Activated CD4-positive, alpha-beta T cell treated with anti-CD3 and anti-CD28 coated beads, Interleukin-2, amount 10 ng/mL, durations not matched to agents 7 days and 5 days (primary cell): ENCODE results near the gene FXYD1. TPM values are rescaled to one million over a fixed set of nuclear protein-coding genes. Genes with fewer than 3 reads are reported as not detected.

ENCODE experiments used
- CTCF ChIA-PET: fragments of 350-600 bp; sonication (Branson Sonifier 250); formaldehyde crosslinking; loops from one replicate; lab custom pipeline; 2021; ENCODE audit warnings: antibody characterized with exemption; lab: Charles Lee
- POLR2A ChIA-PET: fragments of 350-600 bp; sonication (Branson Sonifier 250); formaldehyde crosslinking; loops from one replicate; lab custom pipeline; 2021; ENCODE audit warnings: antibody characterized with exemption; lab: Charles Lee
- DNase-seq: peaks from one replicate; pipeline ENCODE4 v3.0.0-alpha.2; 2020
- H3K27ac Mint-ChIP-seq: one replicate; pipeline ENCODE4 v1.8.0; 2021; ENCODE audit warnings: mild to moderate bottlenecking, moderate library complexity, mixed read lengths
- H3K27me3 Mint-ChIP-seq: one replicate; pipeline ENCODE4 v1.8.0; 2021; ENCODE audit warnings: mixed read lengths
- H3K36me3 Mint-ChIP-seq: one replicate; pipeline ENCODE4 v1.8.0; 2021; ENCODE audit warnings: low read depth, mixed read lengths
- H3K4me1 Mint-ChIP-seq: one replicate; pipeline ENCODE4 v1.8.0; 2021; ENCODE audit warnings: mixed read lengths
- H3K4me3 Mint-ChIP-seq: one replicate; pipeline ENCODE4 v1.8.0; 2021; ENCODE audit warnings: mild to moderate bottlenecking, moderate library complexity, mixed read lengths
- H3K9me3 Mint-ChIP-seq: one replicate; pipeline ENCODE4 v1.8.0; 2021; ENCODE audit warnings: mixed read lengths
- total RNA-seq, 2 experiments: library from RNA; stranded (reverse); gene quantifications; one replicate each; pipeline ENCODE4 v1.2.3, GENCODE V29; 2021

FXYD1 gene
- total RNA-seq, 2 experiments from 2014 or later: 1.0 to 1.8 TPM

GRCh38 chr19:35132254-35132653 is 6.4 kb upstream of the FXYD1 start:
- no peaks in the 10 kb centered on the region for H3K9me3 Mint-ChIP-seq
- DNase-seq: no peak
- peaks cover 8% of the 10 kb centered on the region for H3K4me1 Mint-ChIP-seq
- no peaks in the 10 kb centered on the region for H3K36me3 Mint-ChIP-seq
- POLR2A ChIA-PET: no interaction called here
- peaks cover 3% of the 10 kb centered on the region for H3K27me3 Mint-ChIP-seq
- CTCF ChIA-PET: no interaction called here
- H3K4me3 Mint-ChIP-seq: no peak overlapping the region
- no peak overlapping the region for H3K27ac Mint-ChIP-seq

GRCh38 chr19:35133826-35134225 is 4.8 kb upstream of the FXYD1 start:
- DNase-seq: no peak
- no peak overlapping the region for H3K4me3 Mint-ChIP-seq
- ChIA-PET CTCF (interaction anchor here (2.4 kb wide), 1 partner anchor 59 kb away, joined by 7 read pairs; no protein-coding TSS in a partner anchor), POLR2A (no interaction called here)
- no peaks in the 10 kb centered on the region for H3K36me3 Mint-ChIP-seq
- H3K27me3 Mint-ChIP-seq: peaks cover 10% of the 10 kb centered on the region
- H3K9me3 Mint-ChIP-seq: no peaks in the 10 kb centered on the region
- H3K4me1 Mint-ChIP-seq: peaks cover 8% of the 10 kb centered on the region
- H3K27ac Mint-ChIP-seq: no peak overlapping the region

- Mint-ChIP-seq H3K4me1 (peaks cover 8% of the 10 kb centered on the region), H3K36me3 (no peaks in the 10 kb centered on the region), H3K4me3 (no peak within 1 kb of the TSS), H3K27ac (no peak within 1 kb of the TSS), H3K9me3 (no peaks in the 10 kb centered on the region), H3K27me3 (peaks cover 10% of the 10 kb centered on the region)
- ChIA-PET POLR2A (no interaction called here), CTCF (interaction anchor here (0.7 to 3.6 kb wide), 8 partner anchors 9 to 90 kb away, joined by 3 to 28 read pairs (median 6); no protein-coding TSS in a partner anchor)
- DNase-seq: no peak
Observed at GRCh38 chr19:35134601-35135242, 3.9 kb upstream of the FXYD1 start, which contains the start of gene LGI4. LGI4 (minus strand) TSS chr19:35135059; CDS start chr19:35134680, 379 bp downstream.

- CTCF ChIA-PET: interaction anchor here (0.7 to 3.6 kb wide), 11 partner anchors 10 to 91 kb away, joined by 3 to 28 read pairs (median 4); no protein-coding TSS in a partner anchor
- no peaks in the 10 kb centered on the region for H3K36me3 Mint-ChIP-seq
- DNase-seq: peak; percentile 66
- peaks cover 10% of the 10 kb centered on the region for H3K27me3 Mint-ChIP-seq
- no peak overlapping the region for H3K4me3 Mint-ChIP-seq
- H3K4me1 Mint-ChIP-seq: peaks cover 8% of the 10 kb centered on the region
- H3K27ac Mint-ChIP-seq: no peak overlapping the region
- no peaks in the 10 kb centered on the region for H3K9me3 Mint-ChIP-seq
- POLR2A ChIA-PET: no interaction called here
Observed at GRCh38 chr19:35135389-35135909, 3.2 kb upstream of the FXYD1 start.

- CTCF ChIA-PET: interaction anchor here (1.0 to 3.6 kb wide), 11 partner anchors 11 to 92 kb away, joined by 3 to 28 read pairs (median 5); no protein-coding TSS in a partner anchor
- POLR2A ChIA-PET: no interaction called here
- no peak overlapping the region for H3K4me3 Mint-ChIP-seq
- no peak for DNase-seq
- no peaks in the 10 kb centered on the region for H3K36me3 Mint-ChIP-seq
- peaks cover 13% of the 10 kb centered on the region for H3K4me1 Mint-ChIP-seq
- no peak overlapping the region for H3K27ac Mint-ChIP-seq
- H3K9me3 Mint-ChIP-seq: no peaks in the 10 kb centered on the region
- H3K27me3 Mint-ChIP-seq: peaks cover 10% of the 10 kb centered on the region
Observed at GRCh38 chr19:35136231-35136630, 2.4 kb upstream of the FXYD1 start.

GRCh38 chr19:35136977-35137702 is 1.5 kb upstream of the FXYD1 start:
- Mint-ChIP-seq H3K9me3 (no peaks in the 10 kb centered on the region), H3K27me3 (peaks cover 13% of the 10 kb centered on the region), H3K4me3 (no peak overlapping the region), H3K4me1 (peaks cover 21% of the 10 kb centered on the region), H3K36me3 (no peaks in the 10 kb centered on the region), H3K27ac (no peak overlapping the region)
- ChIA-PET POLR2A (no interaction called here), CTCF (interaction anchor here (1.1 to 3.6 kb wide), 7 partner anchors 11 to 75 kb away, joined by 3 to 28 read pairs (median 5); no protein-coding TSS in a partner anchor)
- no peak for DNase-seq

GRCh38 chr19:35140207-35140961 is 1.8 kb downstream of the FXYD1 start:
- Mint-ChIP-seq H3K4me1 (peaks cover 42% of the 10 kb centered on the region), H3K4me3 (no peak overlapping the region), H3K27ac (no peak overlapping the region), H3K9me3 (no peaks in the 10 kb centered on the region), H3K27me3 (peaks cover 20% of the 10 kb centered on the region), H3K36me3 (no peaks in the 10 kb centered on the region)
- DNase-seq: no peak
- ChIA-PET POLR2A (interaction anchor here (0.9 kb wide), 1 partner anchor 14 kb away, joined by 3 read pairs; no protein-coding TSS in a partner anchor), CTCF (interaction anchor here (1.1 to 3.5 kb wide), 4 partner anchors 12 to 129 kb away, joined by 3 to 33 read pairs (median 8); partner anchors contain the start of genes FXYD5 and USF2)

GRCh38 chr19:35140962-35141836 is 2.6 kb downstream of the FXYD1 start:
- Mint-ChIP-seq H3K9me3 (no peaks in the 10 kb centered on the region), H3K27me3 (peaks cover 20% of the 10 kb centered on the region), H3K27ac (peak overlapping the region; percentile 85), H3K36me3 (no peaks in the 10 kb centered on the region), H3K4me3 (peak overlapping the region; percentile 68), H3K4me1 (peaks cover 37% of the 10 kb centered on the region)
- CTCF ChIA-PET: interaction anchor here (0.7 to 3.5 kb wide), 15 partner anchors 9 to 354 kb away, joined by 3 to 33 read pairs (median 5); partner anchors contain the start of genes FXYD5 and USF2
- POLR2A ChIA-PET: interaction anchor here (0.9 kb wide), 1 partner anchor 13 kb away, joined by 3 read pairs; no protein-coding TSS in a partner anchor
- DNase-seq: peak; percentile 96

- Mint-ChIP-seq H3K27ac (peak overlapping the region; percentile 85), H3K4me1 (peaks cover 41% of the 10 kb centered on the region), H3K4me3 (peak overlapping the region; percentile 68), H3K27me3 (peaks cover 20% of the 10 kb centered on the region), H3K36me3 (peaks cover 3% of the 10 kb centered on the region), H3K9me3 (no peaks in the 10 kb centered on the region)
- POLR2A ChIA-PET: no interaction called here
- CTCF ChIA-PET: interaction anchor here (0.7 to 3.5 kb wide), 13 partner anchors 8 to 353 kb away, joined by 3 to 33 read pairs (median 5); partner anchors contain the start of gene FXYD5
- no peak for DNase-seq
Observed at GRCh38 chr19:35141837-35142605, 3.4 kb downstream of the FXYD1 start.

- Mint-ChIP-seq H3K36me3 (peaks cover 8% of the 10 kb centered on the region), H3K9me3 (no peaks in the 10 kb centered on the region), H3K27ac (no peak overlapping the region), H3K4me1 (peaks cover 42% of the 10 kb centered on the region), H3K4me3 (peak overlapping the region; percentile 54), H3K27me3 (peaks cover 15% of the 10 kb centered on the region)
- CTCF ChIA-PET: interaction anchor here (0.6 to 3.5 kb wide), 9 partner anchors 11 to 354 kb away, joined by 3 to 33 read pairs (median 5); partner anchors contain the start of gene FXYD5
- DNase-seq: peak; percentile 73
- POLR2A ChIA-PET: no interaction called here
Observed at GRCh38 chr19:35142606-35143230, 4.1 kb downstream of the FXYD1 start.
